ENCODE measurements around the gene BEND3. TPM values are rescaled to one million over a fixed set of nuclear protein-coding genes. Genes with fewer than 3 reads are reported as not detected.
A peak's percentile ranks its signal among the peaks of the same experiment; 100 is the strongest.

BEND3 gene
- total and polyA plus RNA-seq, 9 of the 15 experiments (the other 6 are each of a cell fraction or from before 2014, with no cell fraction given): 0.64 to 8.4 (median 3.3) TPM

DNA sequence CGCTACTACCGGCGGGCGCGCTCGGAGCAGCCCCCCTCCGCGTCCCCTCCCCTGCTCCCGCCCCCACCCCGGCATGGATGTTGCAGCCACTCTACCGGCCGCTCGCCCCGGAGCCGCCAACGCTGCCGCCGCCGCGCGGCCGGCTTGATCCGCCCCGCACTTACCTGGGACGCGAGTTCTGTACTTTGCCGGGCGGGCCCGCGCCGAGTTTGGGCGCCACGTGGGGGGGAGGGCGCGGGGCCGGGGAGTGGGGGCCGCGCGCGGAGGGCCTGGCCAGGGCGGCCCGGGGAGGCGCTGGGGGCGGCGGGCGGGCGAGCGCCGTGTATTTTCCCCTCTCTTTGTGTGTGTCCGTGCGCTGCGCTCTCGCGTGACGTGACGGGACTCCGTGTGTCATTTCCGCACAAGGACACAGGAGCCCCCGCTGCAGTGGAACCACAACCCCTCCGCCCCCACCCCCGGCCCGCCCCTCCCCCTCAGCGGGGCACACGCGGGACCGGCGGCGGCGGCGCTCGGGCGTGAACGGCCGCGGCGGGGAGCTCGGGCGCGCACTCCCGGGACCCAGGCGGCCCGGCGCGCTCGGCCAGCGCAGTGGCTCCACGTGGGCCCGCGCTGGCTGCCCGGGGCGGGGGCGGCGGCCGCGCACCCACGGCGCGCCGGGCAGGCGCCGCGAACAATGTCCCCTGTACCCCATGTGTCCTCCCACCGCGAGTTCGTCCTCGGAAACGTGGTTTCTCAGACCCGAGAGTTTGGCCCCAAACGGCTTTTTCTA is at the start of gene BEND3 (continued):
- TF ChIP-seq, protein P1, sequence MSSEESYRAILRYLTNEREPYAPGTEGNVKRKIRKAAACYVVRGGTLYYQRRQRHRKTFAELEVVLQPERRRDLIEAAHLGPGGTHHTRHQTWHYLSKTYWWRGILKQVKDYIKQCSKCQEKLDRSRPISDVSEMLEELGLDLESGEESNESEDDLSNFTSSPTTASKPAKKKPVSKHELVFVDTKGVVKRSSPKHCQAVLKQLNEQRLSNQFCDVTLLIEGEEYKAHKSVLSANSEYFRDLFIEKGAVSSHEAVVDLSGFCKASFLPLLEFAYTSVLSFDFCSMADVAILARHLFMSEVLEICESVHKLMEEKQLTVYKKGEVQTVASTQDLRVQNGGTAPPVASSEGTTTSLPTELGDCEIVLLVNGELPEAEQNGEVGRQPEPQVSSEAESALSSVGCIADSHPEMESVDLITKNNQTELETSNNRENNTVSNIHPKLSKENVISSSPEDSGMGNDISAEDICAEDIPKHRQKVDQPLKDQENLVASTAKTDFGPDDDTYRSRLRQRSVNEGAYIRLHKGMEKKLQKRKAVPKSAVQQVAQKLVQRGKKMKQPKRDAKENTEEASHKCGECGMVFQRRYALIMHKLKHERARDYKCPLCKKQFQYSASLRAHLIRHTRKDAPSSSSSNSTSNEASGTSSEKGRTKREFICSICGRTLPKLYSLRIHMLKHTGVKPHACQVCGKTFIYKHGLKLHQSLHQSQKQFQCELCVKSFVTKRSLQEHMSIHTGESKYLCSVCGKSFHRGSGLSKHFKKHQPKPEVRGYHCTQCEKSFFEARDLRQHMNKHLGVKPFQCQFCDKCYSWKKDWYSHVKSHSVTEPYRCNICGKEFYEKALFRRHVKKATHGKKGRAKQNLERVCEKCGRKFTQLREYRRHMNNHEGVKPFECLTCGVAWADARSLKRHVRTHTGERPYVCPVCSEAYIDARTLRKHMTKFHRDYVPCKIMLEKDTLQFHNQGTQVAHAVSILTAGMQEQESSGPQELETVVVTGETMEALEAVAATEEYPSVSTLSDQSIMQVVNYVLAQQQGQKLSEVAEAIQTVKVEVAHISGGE (CRISPR knock-in tag; IDR thresholded peaks at IDR 0.05): 0 out of 6 replicates have a peak, but pooled peaks of 1 of the 3 experiments have one; percentile 7
- TF ChIP-seq ZNF316 (IDR thresholded peaks at IDR 0.05) (no peak), SAFB (IDR thresholded peaks at IDR 0.05; ENCODE audit: borderline replicate concordance, low read depth, low read length) (peak; percentile 85; the same call in 1 of the 2 replicates), ZNF444 (CRISPR knock-in tag; IDR thresholded peaks at IDR 0.05) (no peak), ZBTB7A (IDR thresholded peaks at IDR 0.05; ENCODE audit: borderline replicate concordance, control insufficient read depth, low read depth, low read length) (peak; percentile 17; the same call in 1 of the 2 replicates), CBX3 (IDR thresholded peaks at IDR 0.05; ENCODE audit: borderline replicate concordance in 1 of 2, low read length in 2 of 2) (no peak), HNRNPLL (IDR thresholded peaks at IDR 0.05; ENCODE audit: low read depth, low read length, poor library complexity, severe bottlenecking) (no peak), TAF1 (IDR thresholded peaks at IDR 0.05; ENCODE audit: control insufficient read depth, extremely low read depth, insufficient read depth, low read length, severe bottlenecking) (peak; percentile 40), SRSF3 (IDR thresholded peaks at IDR 0.05; ENCODE audit: insufficient read depth, low read length) (no peak), CHD2 (IDR thresholded peaks at IDR 0.05; ENCODE audit: low read depth, low read length) (peak; percentile 62), ZNF740 (CRISPR knock-in tag; IDR thresholded peaks at IDR 0.05) (no peak), ZNF740 (tag; IDR thresholded peaks at IDR 0.05) (peak in 1 of 2 experiments; percentile 48; a peak in 1 of 4 replicates), NUFIP1 (IDR thresholded peaks at IDR 0.05; ENCODE audit: partially characterized antibody) (no peak), HMGN3 (IDR thresholded peaks at IDR 0.05; ENCODE audit: borderline replicate concordance, extremely low read depth, insufficient read length, low read depth, low read length) (peak; percentile 10)
- TF ChIP-seq, protein P2, sequence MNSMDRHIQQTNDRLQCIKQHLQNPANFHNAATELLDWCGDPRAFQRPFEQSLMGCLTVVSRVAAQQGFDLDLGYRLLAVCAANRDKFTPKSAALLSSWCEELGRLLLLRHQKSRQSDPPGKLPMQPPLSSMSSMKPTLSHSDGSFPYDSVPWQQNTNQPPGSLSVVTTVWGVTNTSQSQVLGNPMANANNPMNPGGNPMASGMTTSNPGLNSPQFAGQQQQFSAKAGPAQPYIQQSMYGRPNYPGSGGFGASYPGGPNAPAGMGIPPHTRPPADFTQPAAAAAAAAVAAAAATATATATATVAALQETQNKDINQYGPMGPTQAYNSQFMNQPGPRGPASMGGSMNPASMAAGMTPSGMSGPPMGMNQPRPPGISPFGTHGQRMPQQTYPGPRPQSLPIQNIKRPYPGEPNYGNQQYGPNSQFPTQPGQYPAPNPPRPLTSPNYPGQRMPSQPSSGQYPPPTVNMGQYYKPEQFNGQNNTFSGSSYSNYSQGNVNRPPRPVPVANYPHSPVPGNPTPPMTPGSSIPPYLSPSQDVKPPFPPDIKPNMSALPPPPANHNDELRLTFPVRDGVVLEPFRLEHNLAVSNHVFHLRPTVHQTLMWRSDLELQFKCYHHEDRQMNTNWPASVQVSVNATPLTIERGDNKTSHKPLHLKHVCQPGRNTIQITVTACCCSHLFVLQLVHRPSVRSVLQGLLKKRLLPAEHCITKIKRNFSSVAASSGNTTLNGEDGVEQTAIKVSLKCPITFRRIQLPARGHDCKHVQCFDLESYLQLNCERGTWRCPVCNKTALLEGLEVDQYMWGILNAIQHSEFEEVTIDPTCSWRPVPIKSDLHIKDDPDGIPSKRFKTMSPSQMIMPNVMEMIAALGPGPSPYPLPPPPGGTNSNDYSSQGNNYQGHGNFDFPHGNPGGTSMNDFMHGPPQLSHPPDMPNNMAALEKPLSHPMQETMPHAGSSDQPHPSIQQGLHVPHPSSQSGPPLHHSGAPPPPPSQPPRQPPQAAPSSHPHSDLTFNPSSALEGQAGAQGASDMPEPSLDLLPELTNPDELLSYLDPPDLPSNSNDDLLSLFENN (IDR thresholded peaks at IDR 0.05; ENCODE audit: low read depth in 2 of 2, low read length in 2 of 2): no peak
- TF ChIP-seq, protein P3, sequence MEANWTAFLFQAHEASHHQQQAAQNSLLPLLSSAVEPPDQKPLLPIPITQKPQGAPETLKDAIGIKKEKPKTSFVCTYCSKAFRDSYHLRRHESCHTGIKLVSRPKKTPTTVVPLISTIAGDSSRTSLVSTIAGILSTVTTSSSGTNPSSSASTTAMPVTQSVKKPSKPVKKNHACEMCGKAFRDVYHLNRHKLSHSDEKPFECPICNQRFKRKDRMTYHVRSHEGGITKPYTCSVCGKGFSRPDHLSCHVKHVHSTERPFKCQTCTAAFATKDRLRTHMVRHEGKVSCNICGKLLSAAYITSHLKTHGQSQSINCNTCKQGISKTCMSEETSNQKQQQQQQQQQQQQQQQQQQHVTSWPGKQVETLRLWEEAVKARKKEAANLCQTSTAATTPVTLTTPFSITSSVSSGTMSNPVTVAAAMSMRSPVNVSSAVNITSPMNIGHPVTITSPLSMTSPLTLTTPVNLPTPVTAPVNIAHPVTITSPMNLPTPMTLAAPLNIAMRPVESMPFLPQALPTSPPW (CRISPR knock-in tag; IDR thresholded peaks at IDR 0.05): peak; percentile 87
